ENCODE data around the gene ARHGEF18. TPM values are rescaled to one million over a fixed set of nuclear protein-coding genes. Genes with fewer than 3 reads are reported as not detected.

ARHGEF18 gene
- total and polyA plus RNA-seq, 2 of the 13 experiments (the other 11 are each of a cell fraction or from before 2014, with no cell fraction given) = 4.2 to 17.5 TPM

DNA sequence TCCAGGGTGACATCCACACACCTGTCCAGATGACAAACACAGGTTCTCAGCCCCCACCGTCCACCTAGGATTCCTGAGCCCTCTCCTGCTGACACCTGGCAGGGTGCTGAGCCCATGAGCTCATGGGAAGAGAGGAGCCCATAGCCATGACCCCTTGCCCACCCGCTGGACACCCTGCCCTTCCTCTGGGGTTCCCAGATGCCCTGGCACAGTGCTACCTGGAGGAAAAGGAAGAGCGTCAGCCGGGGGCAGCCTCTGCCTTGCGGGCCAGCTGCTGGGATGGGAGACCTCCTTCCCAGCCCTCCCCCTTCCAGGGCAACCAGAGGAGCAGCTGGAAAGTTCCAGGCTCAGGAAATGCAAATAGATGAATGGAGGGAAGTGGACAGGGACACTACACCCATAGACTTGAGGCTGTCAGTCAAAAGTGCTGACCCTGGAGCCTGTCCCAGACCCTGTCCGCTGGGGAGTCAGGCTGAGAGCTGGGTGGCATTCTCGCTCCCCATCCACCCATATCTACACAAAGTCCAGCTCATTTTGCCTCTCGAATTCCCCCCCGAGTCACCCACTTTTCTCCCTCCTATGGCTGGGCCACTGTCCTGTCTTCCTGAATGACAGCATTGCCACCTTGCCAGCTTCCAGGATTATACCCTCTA lies 12.3 kb upstream of the ARHGEF18 start (continued):
- TF ChIP-seq ZNF552 (CRISPR knock-in tag; IDR thresholded peaks at IDR 0.05; ENCODE audit: borderline replicate concordance) = no peak
- TF ChIP-seq, protein P1, sequence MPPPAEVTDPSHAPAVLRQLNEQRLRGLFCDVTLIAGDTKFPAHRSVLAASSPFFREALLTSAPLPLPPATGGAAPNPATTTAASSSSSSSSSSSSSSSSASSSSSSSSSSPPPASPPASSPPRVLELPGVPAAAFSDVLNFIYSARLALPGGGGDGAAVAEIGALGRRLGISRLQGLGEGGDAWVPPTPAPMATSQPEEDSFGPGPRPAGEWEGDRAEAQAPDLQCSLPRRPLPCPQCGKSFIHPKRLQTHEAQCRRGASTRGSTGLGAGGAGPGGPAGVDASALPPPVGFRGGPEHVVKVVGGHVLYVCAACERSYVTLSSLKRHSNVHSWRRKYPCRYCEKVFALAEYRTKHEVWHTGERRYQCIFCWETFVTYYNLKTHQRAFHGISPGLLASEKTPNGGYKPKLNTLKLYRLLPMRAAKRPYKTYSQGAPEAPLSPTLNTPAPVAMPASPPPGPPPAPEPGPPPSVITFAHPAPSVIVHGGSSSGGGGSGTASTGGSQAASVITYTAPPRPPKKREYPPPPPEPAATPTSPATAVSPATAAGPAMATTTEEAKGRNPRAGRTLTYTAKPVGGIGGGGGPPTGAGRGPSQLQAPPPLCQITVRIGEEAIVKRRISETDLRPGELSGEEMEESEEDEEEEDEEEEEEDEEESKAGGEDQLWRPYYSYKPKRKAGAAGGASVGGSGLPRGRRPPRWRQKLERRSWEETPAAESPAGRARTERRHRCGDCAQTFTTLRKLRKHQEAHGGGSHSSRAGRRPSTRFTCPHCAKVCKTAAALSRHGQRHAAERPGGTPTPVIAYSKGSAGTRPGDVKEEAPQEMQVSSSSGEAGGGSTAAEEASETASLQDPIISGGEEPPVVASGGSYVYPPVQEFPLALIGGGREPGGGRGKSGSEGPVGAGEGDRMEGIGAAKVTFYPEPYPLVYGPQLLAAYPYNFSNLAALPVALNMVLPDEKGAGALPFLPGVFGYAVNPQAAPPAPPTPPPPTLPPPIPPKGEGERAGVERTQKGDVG (CRISPR knock-in tag; IDR thresholded peaks at IDR 0.05; ENCODE audit: borderline replicate concordance) = no peak
- no peak for TF ChIP-seq ARHGAP35 (CRISPR knock-in tag; IDR thresholded peaks at IDR 0.05; ENCODE audit: borderline replicate concordance)
- TF ChIP-seq, protein P2, sequence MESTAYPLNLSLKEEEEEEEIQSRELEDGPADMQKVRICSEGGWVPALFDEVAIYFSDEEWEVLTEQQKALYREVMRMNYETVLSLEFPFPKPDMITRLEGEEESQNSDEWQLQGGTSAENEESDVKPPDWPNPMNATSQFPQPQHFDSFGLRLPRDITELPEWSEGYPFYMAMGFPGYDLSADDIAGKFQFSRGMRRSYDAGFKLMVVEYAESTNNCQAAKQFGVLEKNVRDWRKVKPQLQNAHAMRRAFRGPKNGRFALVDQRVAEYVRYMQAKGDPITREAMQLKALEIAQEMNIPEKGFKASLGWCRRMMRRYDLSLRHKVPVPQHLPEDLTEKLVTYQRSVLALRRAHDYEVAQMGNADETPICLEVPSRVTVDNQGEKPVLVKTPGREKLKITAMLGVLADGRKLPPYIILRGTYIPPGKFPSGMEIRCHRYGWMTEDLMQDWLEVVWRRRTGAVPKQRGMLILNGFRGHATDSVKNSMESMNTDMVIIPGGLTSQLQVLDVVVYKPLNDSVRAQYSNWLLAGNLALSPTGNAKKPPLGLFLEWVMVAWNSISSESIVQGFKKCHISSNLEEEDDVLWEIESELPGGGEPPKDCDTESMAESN (CRISPR knock-in tag; conservative IDR thresholded peaks at IDR 0.05) = no peak
- TF ChIP-seq KDM5A (IDR thresholded peaks at IDR 0.05; ENCODE audit: borderline replicate concordance, low read length) = no peak
- TF ChIP-seq RELA (CRISPR knock-in tag; IDR thresholded peaks at IDR 0.05) = no peak
- TF ChIP-seq REL (CRISPR knock-in tag; conservative IDR thresholded peaks at IDR 0.05) = no peak
- TF ChIP-seq MTA1 (CRISPR knock-in tag; IDR thresholded peaks at IDR 0.05; ENCODE audit: borderline replicate concordance) = no peak
- TF ChIP-seq SIN3B (IDR thresholded peaks at IDR 0.05; ENCODE audit: low read length) = no peak
- TF ChIP-seq, protein P3, sequence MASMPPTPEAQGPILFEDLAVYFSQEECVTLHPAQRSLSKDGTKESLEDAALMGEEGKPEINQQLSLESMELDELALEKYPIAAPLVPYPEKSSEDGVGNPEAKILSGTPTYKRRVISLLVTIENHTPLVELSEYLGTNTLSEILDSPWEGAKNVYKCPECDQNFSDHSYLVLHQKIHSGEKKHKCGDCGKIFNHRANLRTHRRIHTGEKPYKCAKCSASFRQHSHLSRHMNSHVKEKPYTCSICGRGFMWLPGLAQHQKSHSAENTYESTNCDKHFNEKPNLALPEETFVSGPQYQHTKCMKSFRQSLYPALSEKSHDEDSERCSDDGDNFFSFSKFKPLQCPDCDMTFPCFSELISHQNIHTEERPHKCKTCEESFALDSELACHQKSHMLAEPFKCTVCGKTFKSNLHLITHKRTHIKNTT (CRISPR knock-in tag; IDR thresholded peaks at IDR 0.05) = no peak
- TF ChIP-seq XRCC5 (optimal IDR thresholded peaks at IDR 0.05; ENCODE audit: low read length) = no peak
- TF ChIP-seq ZNF615 (CRISPR knock-in tag; IDR thresholded peaks at IDR 0.05; ENCODE audit: borderline replicate concordance) = no peak

All from HepG2 (cell line).